ENCODE results near the gene SLK. TPM values are rescaled to one million over a fixed set of nuclear protein-coding genes. Genes with fewer than 3 reads are reported as not detected.

The SLK gene
- total RNA-seq, 4 donors from 2014 or later: 62.2 to 74.7 (median 68.0) TPM

- Histone ChIP-seq H3K4me3 (no peak overlapping the region), H3K36me3 (no peaks in the 10 kb centered on the region), H3K27me3 (no peaks in the 10 kb centered on the region), H3K9me3 (no peaks in the 10 kb centered on the region), H3K4me1 (no peaks in the 10 kb centered on the region), H3K27ac (no peak overlapping the region)
- DNase-seq (ENCODE audit: low spot score in 2 of 2): no peak
- 91 to 96% methylated on average over 6 of the region's 6 CpGs for WGBS, 2 donors
- TF ChIP-seq EP300 (IDR thresholded peaks at IDR 0.05): no peak
- TF ChIP-seq, protein P1, sequence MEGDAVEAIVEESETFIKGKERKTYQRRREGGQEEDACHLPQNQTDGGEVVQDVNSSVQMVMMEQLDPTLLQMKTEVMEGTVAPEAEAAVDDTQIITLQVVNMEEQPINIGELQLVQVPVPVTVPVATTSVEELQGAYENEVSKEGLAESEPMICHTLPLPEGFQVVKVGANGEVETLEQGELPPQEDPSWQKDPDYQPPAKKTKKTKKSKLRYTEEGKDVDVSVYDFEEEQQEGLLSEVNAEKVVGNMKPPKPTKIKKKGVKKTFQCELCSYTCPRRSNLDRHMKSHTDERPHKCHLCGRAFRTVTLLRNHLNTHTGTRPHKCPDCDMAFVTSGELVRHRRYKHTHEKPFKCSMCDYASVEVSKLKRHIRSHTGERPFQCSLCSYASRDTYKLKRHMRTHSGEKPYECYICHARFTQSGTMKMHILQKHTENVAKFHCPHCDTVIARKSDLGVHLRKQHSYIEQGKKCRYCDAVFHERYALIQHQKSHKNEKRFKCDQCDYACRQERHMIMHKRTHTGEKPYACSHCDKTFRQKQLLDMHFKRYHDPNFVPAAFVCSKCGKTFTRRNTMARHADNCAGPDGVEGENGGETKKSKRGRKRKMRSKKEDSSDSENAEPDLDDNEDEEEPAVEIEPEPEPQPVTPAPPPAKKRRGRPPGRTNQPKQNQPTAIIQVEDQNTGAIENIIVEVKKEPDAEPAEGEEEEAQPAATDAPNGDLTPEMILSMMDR (IDR thresholded peaks at IDR 0.05): no peak
Measured at GRCh38 chr10:103930881-103931280, 36.1 kb upstream of the SLK start.

GRCh38 chr10:103931603-103932002 lies 35.3 kb upstream of the SLK start:
- WGBS, 2 donors: 96 to 97% methylated on average over 2 of the region's 2 CpGs
- no peaks in the 10 kb centered on the region for H3K27me3 ChIP-seq
- H3K36me3 ChIP-seq: no peaks in the 10 kb centered on the region
- DNase-seq (ENCODE audit: low spot score in 2 of 2): no peak
- H3K9me3 ChIP-seq: no peaks in the 10 kb centered on the region
- no peak overlapping the region for H3K27ac ChIP-seq
- no peaks in the 10 kb centered on the region for H3K4me1 ChIP-seq
- TF ChIP-seq EP300 (IDR thresholded peaks at IDR 0.05) (no peak), POLR2A (IDR thresholded peaks at IDR 0.05) (no peak)
- TF ChIP-seq, protein P1 (IDR thresholded peaks at IDR 0.05): no peak
- H3K4me3 ChIP-seq: no peak overlapping the region

DNA sequence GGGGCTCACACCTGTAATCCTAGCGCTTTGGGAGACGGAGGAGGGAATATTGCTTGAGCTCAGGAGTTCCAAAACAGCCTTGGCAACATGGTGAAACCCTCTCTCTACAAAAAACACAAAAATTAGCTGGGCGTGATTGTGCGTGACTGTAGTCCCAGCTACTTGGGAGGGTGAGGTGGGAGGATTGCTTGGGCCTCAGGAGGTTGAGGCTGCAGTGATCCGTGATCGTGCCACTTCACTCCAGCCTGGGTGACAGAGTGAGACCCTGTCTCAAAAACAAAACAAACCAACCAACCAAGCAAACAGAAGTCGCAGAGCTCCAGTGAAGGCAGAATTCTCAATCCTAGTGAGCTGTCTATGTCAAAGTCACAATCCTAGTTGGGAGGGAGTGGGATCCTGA lies 34.7 kb upstream of the SLK start:
- 93 to 95% methylated on average over 7 of the region's 7 CpGs for WGBS, 2 donors
- H3K9me3 ChIP-seq: no peaks in the 10 kb centered on the region
- no peak for DNase-seq (ENCODE audit: low spot score in 2 of 2)
- no peak overlapping the region for H3K27ac ChIP-seq
- H3K27me3 ChIP-seq: no peaks in the 10 kb centered on the region
- H3K4me3 ChIP-seq: no peak overlapping the region
- no peaks in the 10 kb centered on the region for H3K36me3 ChIP-seq
- no peaks in the 10 kb centered on the region for H3K4me1 ChIP-seq
- no peak for TF ChIP-seq POLR2A (IDR thresholded peaks at IDR 0.05)
- no peak for TF ChIP-seq EP300 (IDR thresholded peaks at IDR 0.05)
- TF ChIP-seq, protein P1 (IDR thresholded peaks at IDR 0.05): no peak

- no peaks in the 10 kb centered on the region for H3K27me3 ChIP-seq
Measured at GRCh38 chr10:103932971-103933370, 34.0 kb upstream of the SLK start.

DNA sequence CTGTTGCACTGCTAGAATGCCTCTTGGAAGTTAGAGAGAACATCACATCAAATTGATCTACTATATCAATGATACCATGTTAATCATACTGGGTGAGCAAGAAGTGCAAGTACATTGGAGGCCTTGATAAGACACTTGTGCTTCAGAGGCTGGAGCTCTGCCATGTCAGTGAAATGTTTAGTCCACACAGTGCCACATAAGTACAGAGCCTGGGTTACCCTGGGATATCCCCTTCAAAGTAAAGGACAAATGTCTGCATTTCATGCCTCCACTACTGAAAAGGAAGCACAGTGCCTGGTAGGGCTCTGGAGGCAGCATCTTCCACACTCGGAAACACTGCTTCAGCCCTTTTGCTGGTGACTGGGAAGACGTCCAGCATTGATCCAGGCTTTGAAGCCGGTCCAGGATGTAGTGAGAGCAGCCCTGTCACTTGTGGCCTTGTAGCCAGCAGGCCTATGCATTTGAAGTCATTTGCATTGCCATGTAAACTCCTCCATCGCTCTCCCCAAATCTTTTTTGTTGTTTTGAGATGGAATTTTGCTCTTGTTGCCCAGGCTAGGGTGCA lies 33.3 kb upstream of the SLK start:
- Histone ChIP-seq H3K4me3 (no peak overlapping the region), H3K27ac (no peak overlapping the region), H3K4me1 (no peaks in the 10 kb centered on the region), H3K36me3 (no peaks in the 10 kb centered on the region), H3K27me3 (no peaks in the 10 kb centered on the region), H3K9me3 (no peaks in the 10 kb centered on the region)
- DNase-seq (ENCODE audit: low spot score in 2 of 2): no peak
- 43 to 49% methylated on average over 4 of the region's 4 CpGs for WGBS, 2 donors
- TF ChIP-seq, protein P1 (IDR thresholded peaks at IDR 0.05): no peak

More at GRCh38 chr10:103932971-103933370, 34.0 kb upstream of the SLK start:
- Histone ChIP-seq H3K27ac (no peak overlapping the region), H3K9me3 (no peaks in the 10 kb centered on the region), H3K4me3 (no peak overlapping the region), H3K36me3 (no peaks in the 10 kb centered on the region), H3K4me1 (no peaks in the 10 kb centered on the region)
- DNase-seq (ENCODE audit: low spot score in 2 of 2): no peak
- WGBS, 2 donors: 77 to 90% methylated on average over 3 of the region's 3 CpGs
- TF ChIP-seq EP300 (IDR thresholded peaks at IDR 0.05) (no peak), POLR2A (IDR thresholded peaks at IDR 0.05) (no peak)
- TF ChIP-seq, protein P1 (IDR thresholded peaks at IDR 0.05): no peak

Data from tibial nerve (tissue), 4 donors.